ENCODE data around the gene GRP.

DNA sequence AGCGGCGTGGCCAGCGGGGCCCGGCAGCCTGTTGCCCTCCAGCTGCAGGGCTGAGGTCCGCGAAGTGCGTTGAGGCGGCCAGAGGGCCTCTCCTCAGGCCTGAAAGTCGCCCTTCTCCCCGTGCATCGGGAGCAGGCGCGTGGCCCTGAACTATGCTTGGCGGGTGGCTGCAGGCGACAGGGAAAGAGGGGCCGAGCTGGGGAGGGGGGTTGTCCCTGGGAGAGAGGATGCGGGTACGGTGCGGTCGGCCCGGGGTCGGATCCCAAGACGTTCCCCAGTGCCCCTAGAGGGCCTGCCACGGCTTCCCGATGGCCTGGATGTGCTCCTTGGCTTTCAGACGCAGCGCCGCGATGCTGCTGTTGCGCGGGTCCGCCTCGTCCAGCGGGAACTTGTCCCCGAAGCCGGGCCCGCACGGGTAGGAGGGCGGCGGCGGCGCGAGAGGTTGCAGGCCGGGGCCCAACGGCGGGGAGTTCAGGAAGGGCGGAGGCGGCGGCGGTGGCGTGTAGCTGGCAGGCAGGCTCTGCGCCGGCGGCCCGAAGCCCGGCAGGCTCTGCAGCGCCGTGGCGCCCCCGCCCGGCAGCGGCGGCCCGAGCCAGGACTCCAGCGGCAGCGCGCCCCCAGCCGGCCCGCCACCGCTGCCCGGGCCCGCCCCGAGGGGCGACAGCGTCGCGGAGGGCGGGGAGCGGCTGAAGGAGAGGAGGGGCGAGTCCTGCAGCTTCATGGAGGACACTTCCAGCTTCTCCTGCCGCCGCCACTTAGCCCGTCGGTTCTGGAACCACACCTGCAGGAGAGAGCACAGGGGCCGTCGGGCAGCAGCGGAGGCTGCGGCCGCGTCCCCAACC, 49.0 kb downstream of the GRP start:
- TF ChIP-seq POLR2A (IDR thresholded peaks at IDR 0.05), result no peak
- TF ChIP-seq, protein P1, sequence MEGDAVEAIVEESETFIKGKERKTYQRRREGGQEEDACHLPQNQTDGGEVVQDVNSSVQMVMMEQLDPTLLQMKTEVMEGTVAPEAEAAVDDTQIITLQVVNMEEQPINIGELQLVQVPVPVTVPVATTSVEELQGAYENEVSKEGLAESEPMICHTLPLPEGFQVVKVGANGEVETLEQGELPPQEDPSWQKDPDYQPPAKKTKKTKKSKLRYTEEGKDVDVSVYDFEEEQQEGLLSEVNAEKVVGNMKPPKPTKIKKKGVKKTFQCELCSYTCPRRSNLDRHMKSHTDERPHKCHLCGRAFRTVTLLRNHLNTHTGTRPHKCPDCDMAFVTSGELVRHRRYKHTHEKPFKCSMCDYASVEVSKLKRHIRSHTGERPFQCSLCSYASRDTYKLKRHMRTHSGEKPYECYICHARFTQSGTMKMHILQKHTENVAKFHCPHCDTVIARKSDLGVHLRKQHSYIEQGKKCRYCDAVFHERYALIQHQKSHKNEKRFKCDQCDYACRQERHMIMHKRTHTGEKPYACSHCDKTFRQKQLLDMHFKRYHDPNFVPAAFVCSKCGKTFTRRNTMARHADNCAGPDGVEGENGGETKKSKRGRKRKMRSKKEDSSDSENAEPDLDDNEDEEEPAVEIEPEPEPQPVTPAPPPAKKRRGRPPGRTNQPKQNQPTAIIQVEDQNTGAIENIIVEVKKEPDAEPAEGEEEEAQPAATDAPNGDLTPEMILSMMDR (IDR thresholded peaks at IDR 0.05), result no peak
- no peak for TF ChIP-seq EP300 (IDR thresholded peaks at IDR 0.05)
